AG04450 (cell line): ENCODE data around the gene ZNF428. TPM values are rescaled to one million over a fixed set of nuclear protein-coding genes. Genes with fewer than 3 reads are reported as not detected.
A peak's percentile ranks its signal among the peaks of the same experiment; 100 is the strongest.

Experiments
- CTCF ChIA-PET: fragments of 300-600, 350-600 bp; formaldehyde crosslinking; extraction: SDS; loops from one replicate; lab custom pipeline; 2022; ENCODE audit warnings: antibody characterized with exemption, inconsistent platforms; lab: Charles Lee
- POLR2A ChIA-PET: fragments of 350-600 bp; formaldehyde crosslinking; extraction: SDS; loops from one replicate; lab custom pipeline; 2021; ENCODE audit warnings: antibody characterized with exemption, inconsistent platforms; lab: Yijun Ruan, JAX
- DNase-seq: peaks from one replicate; pipeline ENCODE4 v3.0.0-alpha.2; 2011; ENCODE audit warnings: low read depth, low spot score
- H3K27ac ChIP-seq: one replicate; pipeline ENCODE4 v1.5.1; 2012; ENCODE audit warnings: low read depth, low read length, control low read depth
- H3K27me3 ChIP-seq: one replicate; pipeline ENCODE4 v1.6.0; 2012; ENCODE audit warnings: low read length; ENCODE audit not compliant: control insufficient read depth, insufficient read depth
- H3K4me3 ChIP-seq: 2 replicates; pipeline ENCODE4 v1.5.1; 2011; ENCODE audit warnings: mild to moderate bottlenecking, low read depth, low read length, control low read depth
- H3K9me3 ChIP-seq: 2 replicates; pipeline ENCODE4 v1.5.1; 2012; ENCODE audit warnings: low read length; ENCODE audit not compliant: control insufficient read depth, insufficient read depth
- CTCF ChIP-seq: IDR thresholded peaks from 2 replicates; pipeline ENCODE4 v1.5.1; 2011; ENCODE audit warnings: low read depth, low read length, control low read depth, inconsistent platforms
- polyA plus RNA-seq: library from polyadenylated mRNA; depleted of rRNA; stranded (reverse); fragments of >200 nt; gene quantifications from 2 replicates; pipeline ENCODE4 v1.2.3, GENCODE V29; 2011

ZNF428 gene
- polyA plus RNA-seq, 1 experiment: 18.7 TPM

GRCh38 chr19:43595605-43595998, 23.8 kb downstream of the ZNF428 start:
- DNase-seq: no peak
- ChIA-PET CTCF (interaction anchor here (1.7 to 4.2 kb wide), 3 partner anchors 39 to 73 kb away, joined by 6 to 52 read pairs (median 42); partner anchors contain the start of gene ZNF575), POLR2A (interaction anchor here (0.6 to 2.0 kb wide), 7 partner anchors 11 to 73 kb away, joined by 3 to 8 read pairs (median 4); partner anchors contain the start of genes ETHE1, PINLYP, XRCC1 and ZNF575)
- H3K4me3 ChIP-seq: peak overlapping the region; percentile 79
- TF ChIP-seq CTCF: no peak
- H3K9me3 ChIP-seq: peaks cover 5% of the 10 kb centered on the region; the same call in 1 of the 2 replicates
- no peaks in the 10 kb centered on the region for H3K27me3 ChIP-seq
- peak overlapping the region; percentile 77 for H3K27ac ChIP-seq

GRCh38 chr19:43594710-43595604, 24.5 kb downstream of the ZNF428 start:
- peak; percentile 90 for TF ChIP-seq CTCF
- CTCF ChIA-PET: interaction anchor here (0.6 to 4.2 kb wide), 28 partner anchors 9 to 215 kb away, joined by 3 to 52 read pairs (median 5); partner anchors contain the start of genes PINLYP, XRCC1 and ZNF575
- POLR2A ChIA-PET: interaction anchor here (1.0 to 2.0 kb wide), 4 partner anchors 21 to 73 kb away, joined by 3 to 7 read pairs (median 3); partner anchors contain the start of gene ZNF575
- peak overlapping the region; percentile 77 for H3K27ac ChIP-seq
- peaks cover 5% of the 10 kb centered on the region; the same call in 1 of the 2 replicates for H3K9me3 ChIP-seq
- no peak for DNase-seq
- no peaks in the 10 kb centered on the region for H3K27me3 ChIP-seq
- H3K4me3 ChIP-seq: peak overlapping the region; percentile 79

GRCh38 chr19:43594081-43594697, 25.2 kb downstream of the ZNF428 start:
- ChIA-PET POLR2A (interaction anchor here (0.7 to 1.0 kb wide), 3 partner anchors 20 to 65 kb away, joined by 3 read pairs; no protein-coding TSS in a partner anchor), CTCF (interaction anchor here (0.6 to 4.2 kb wide), 27 partner anchors 9 to 998 kb away, joined by 3 to 52 read pairs (median 5); partner anchors contain the start of genes PINLYP, XRCC1 and ZNF575)
- Histone ChIP-seq H3K27ac (no peak overlapping the region), H3K27me3 (no peaks in the 10 kb centered on the region), H3K4me3 (peak overlapping the region; percentile 79), H3K9me3 (peaks cover 5% of the 10 kb centered on the region; the same call in 1 of the 2 replicates)
- TF ChIP-seq CTCF: no peak
- DNase-seq: no peak

DNA sequence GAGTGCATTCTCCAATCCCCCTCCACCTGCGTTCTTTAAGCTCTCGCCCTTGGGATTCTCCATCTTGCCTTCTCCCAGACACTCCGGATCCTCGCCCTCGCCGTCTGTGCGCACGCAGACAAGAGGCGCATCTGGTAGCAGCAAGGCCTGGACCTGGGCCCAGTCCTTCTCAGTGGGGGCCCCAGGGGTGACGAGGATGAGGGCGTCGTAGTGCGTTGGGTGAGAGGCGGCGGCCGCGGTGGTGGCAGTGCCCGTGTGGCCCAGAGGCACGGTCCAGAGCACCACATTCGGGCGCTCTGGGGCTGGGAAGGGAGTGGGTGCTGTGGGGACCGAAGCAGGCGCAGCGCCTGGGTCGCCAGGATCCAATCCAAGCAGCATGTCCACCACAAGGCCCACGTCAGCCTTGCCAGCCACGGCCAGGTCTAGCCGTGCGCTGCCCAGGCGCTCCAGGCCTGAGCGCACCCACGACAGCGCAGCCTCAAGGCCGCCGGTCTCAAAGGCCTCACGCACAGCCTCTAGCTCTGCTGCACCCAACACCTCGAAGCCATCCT, 26.6 kb downstream of the ZNF428 start:
- DNase-seq: no peak
- Histone ChIP-seq H3K27ac (no peak overlapping the region), H3K4me3 (no peak overlapping the region), H3K27me3 (no peaks in the 10 kb centered on the region), H3K9me3 (peaks cover 5% of the 10 kb centered on the region; the same call in 1 of the 2 replicates)
- POLR2A ChIA-PET: no interaction called here
- TF ChIP-seq CTCF: no peak
- CTCF ChIA-PET: interaction anchor here (2.5 to 4.2 kb wide), 2 partner anchors 36 to 146 kb away, joined by 19 to 42 read pairs; no protein-coding TSS in a partner anchor
